Endometrial microvascular endothelial cells (primary cell): ENCODE results near the gene CALM1. TPM values are rescaled to one million over a fixed set of nuclear protein-coding genes. Genes with fewer than 3 reads are reported as not detected.

Experiments used
- in situ Hi-C: cut with HindIII; loops from 2 replicates; pipeline ENCODE4 v1.10.0; 2017; ENCODE audit warnings: low sequenced_read_pairs, low pct_unique_long_range_greater_than_20kb; ENCODE audit errors: inconsistent ontology term
- total RNA-seq: library from RNA; depleted of rRNA; stranded (reverse); fragments of >200 nt; gene quantifications from one replicate; pipeline ENCODE4 v1.2.3, GENCODE V29; 2015; ENCODE audit errors: inconsistent ontology term

Gene CALM1
- total RNA-seq, 1 donor from 2014 or later: 452 TPM

DNA sequence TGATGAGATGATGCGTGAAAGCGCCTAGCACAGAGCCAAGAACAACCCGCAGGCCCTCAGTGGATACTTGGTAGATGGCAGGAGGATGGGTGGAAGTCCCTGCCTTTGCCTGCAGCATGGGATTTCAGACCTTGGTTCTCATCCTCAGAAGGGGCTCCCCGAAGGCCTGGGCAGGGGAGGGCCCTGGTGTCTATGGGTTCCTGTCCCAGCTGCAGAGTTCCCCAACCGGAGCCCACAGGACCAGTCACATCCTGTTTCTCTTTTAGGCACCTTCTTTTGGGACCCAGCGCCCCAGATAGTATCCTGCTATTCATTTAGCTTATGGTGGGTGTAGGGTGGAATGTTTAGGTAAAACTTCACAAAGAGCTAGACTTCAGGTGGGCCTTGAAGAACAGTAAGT lies 55.5 kb downstream of the CALM1 start:
- in situ Hi-C loops: no loop called here

DNA sequence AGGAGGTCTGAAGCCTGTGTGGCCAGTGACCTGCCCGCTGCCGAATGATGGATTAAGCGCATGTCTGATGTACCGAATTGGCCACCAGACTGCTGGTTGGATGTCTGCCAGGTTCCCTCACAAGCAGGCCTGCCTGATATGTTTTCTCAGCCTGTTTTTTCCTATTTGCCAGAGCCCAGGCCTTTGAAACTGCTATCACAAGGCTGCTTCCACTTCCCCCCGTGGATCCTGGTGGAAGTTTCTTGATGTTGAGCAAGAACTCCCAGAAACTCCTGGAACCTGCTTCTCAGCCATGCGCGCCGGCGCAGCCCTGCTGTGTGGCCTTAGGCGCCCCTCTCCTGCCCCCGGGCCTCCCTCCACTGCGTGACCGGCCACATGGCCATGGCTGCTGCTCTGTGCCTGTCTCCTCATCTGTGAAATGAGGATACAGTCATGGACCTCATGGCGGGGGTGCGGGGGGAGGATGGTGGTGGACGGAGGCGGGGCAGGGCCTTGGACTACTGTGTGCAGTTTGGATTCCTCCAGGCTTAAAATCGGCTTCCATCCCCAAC lies 56.6 kb downstream of the CALM1 start:
- in situ Hi-C loops: no loop called here

DNA sequence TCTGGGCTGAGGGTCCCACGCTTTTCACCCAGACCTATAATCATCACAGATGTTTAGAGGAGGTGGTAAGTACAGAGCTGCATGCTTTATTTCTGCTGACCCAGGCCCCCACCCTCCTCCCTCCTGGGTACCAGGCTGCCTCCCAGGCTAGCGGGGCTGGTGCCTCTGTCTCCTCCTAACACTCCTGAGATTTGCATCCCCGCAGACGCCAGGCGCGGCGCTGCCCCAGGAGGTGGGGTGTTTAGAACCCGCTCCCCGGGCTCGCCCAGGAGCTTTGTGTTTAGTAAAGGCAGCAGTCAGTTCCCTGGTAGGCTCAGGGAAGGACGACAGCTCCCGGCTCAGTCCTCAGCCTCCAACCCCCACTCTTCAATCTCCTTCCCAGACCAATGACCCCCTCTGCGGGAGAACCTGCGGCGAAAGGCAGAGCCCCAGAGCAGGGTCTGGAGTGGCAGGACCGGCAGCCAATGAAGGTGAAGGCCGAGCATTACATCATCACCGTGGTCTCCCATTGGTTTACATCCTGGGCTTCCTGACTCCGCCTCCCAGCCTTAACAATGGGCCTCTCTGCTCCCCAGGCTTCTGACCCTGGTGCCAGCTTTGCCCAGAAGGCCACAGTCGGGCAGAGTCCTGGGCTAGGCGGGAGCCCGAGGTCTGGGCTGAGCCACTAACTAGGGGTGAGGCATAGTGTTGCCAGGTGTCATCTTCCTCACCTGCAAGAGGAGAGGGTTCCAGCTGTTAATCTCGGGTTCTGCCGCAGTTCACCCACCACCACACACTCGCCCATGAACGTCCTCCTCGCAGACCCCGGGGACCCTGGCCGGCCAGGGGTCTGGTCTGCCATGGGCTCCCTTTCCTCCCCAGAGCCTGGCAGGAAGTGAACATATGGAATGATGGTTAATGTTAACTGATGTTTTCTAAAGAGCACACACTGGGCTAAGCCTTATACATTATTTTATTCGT lies 57.5 kb downstream of the CALM1 start:
- in situ Hi-C loops: no loop called here

GRCh38 chr14:90455100-90455571 lies 58.3 kb downstream of the CALM1 start:
- in situ Hi-C loops: no loop called here

- in situ Hi-C loops: no loop called here
Observed at GRCh38 chr14:90456551-90456950, 59.7 kb downstream of the CALM1 start.

DNA sequence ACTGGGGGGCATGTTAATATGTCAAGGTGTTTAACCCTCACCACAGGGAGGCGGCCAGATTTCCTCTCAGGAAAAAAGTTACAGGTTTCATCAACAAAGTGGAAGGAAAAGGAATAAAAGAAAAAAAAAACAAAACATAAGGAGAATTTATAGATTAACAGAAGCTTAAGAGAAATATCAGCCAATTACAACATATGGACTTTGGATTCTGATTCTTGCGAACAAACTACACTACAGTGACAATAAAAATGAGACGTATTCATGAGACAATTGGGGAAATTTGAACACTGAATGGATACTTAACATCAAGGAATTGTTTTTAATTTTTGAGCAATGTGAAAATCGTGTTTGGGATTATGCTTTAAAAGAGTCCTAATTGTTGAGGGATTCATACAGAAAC lies 60.4 kb downstream of the CALM1 start:
- in situ Hi-C loops: no loop called here

Other genes with a start within 250 kb of the CALM1 start
- 203 TPM for gene PSMC1, start 140.5 kb upstream of the CALM1 start, total RNA-seq
- gene NRDE2, start 65.1 kb upstream of the CALM1 start, total RNA-seq: 7.5 TPM